ENCODE data around the gene MACROD1. TPM values are rescaled to one million over a fixed set of nuclear protein-coding genes. Genes with fewer than 3 reads are reported as not detected.

The MACROD1 gene
- total RNA-seq, 1 experiment from 2014 or later, result 36.9 TPM

DNA sequence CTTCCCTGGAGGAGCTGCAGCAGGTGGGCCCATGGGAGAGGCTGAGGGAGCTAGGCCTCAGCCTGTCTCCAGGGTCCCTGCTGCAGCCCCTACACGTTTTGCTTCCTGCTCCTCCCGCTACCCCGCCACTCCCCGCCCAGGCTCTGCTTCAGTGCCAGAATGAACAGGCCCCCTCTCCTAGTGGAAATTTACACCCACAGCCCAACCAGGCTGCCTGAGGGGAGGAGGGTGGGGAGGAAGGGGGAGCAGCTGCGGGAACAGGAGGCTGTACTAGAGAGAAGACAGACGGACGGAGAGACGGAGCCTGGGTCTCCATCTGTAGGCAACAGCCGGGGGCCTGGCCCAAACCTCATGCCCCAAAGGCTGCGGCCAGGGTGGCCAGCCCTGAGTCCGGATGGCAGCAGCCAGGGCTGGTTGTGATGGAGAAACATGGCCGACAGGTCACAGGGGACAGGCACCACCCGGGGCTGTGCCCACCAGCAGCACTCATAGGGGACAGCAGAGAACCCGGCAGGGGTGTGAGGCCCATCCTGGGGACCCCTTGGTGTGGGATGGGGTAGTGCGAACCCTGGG, 109.6 kb downstream of the MACROD1 start:
- H3K4me1 Mint-ChIP-seq, result peaks cover 35% of the 10 kb centered on the region
- ChIA-PET POLR2A (no interaction called here), CTCF (interaction anchor here (2.6 to 3.8 kb wide), 2 partner anchors 15 to 93 kb away, joined by 11 to 16 read pairs; no protein-coding TSS in a partner anchor)
- no peak overlapping the region for H3K27ac Mint-ChIP-seq
- no peaks in the 10 kb centered on the region for H3K9me3 Mint-ChIP-seq
- ATAC-seq, result no peak
- H3K27me3 Mint-ChIP-seq (ENCODE audit: low read depth), result peaks cover 92% of the 10 kb centered on the region
- H3K36me3 Mint-ChIP-seq, result no peaks in the 10 kb centered on the region
- no peak for DNase-seq (ENCODE audit: low spot score)
- TF ChIP-seq, protein P1, sequence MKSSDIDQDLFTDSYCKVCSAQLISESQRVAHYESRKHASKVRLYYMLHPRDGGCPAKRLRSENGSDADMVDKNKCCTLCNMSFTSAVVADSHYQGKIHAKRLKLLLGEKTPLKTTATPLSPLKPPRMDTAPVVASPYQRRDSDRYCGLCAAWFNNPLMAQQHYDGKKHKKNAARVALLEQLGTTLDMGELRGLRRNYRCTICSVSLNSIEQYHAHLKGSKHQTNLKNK (CRISPR knock-in tag; IDR thresholded peaks at IDR 0.05), result no peak
- no peak for TF ChIP-seq ZBTB21 (CRISPR knock-in tag; IDR thresholded peaks at IDR 0.05; ENCODE audit: borderline replicate concordance)
- TF ChIP-seq, protein P2, sequence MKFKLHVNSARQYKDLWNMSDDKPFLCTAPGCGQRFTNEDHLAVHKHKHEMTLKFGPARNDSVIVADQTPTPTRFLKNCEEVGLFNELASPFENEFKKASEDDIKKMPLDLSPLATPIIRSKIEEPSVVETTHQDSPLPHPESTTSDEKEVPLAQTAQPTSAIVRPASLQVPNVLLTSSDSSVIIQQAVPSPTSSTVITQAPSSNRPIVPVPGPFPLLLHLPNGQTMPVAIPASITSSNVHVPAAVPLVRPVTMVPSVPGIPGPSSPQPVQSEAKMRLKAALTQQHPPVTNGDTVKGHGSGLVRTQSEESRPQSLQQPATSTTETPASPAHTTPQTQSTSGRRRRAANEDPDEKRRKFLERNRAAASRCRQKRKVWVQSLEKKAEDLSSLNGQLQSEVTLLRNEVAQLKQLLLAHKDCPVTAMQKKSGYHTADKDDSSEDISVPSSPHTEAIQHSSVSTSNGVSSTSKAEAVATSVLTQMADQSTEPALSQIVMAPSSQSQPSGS (CRISPR knock-in tag; IDR thresholded peaks at IDR 0.05; ENCODE audit: borderline replicate concordance, low read depth), result no peak
- TF ChIP-seq, protein P3, sequence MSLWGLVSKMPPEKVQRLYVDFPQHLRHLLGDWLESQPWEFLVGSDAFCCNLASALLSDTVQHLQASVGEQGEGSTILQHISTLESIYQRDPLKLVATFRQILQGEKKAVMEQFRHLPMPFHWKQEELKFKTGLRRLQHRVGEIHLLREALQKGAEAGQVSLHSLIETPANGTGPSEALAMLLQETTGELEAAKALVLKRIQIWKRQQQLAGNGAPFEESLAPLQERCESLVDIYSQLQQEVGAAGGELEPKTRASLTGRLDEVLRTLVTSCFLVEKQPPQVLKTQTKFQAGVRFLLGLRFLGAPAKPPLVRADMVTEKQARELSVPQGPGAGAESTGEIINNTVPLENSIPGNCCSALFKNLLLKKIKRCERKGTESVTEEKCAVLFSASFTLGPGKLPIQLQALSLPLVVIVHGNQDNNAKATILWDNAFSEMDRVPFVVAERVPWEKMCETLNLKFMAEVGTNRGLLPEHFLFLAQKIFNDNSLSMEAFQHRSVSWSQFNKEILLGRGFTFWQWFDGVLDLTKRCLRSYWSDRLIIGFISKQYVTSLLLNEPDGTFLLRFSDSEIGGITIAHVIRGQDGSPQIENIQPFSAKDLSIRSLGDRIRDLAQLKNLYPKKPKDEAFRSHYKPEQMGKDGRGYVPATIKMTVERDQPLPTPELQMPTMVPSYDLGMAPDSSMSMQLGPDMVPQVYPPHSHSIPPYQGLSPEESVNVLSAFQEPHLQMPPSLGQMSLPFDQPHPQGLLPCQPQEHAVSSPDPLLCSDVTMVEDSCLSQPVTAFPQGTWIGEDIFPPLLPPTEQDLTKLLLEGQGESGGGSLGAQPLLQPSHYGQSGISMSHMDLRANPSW (CRISPR knock-in tag; conservative IDR thresholded peaks at IDR 0.05; ENCODE audit: low read depth), result no peak
- no peak for TF ChIP-seq SOX15 (CRISPR knock-in tag; IDR thresholded peaks at IDR 0.05)
- TF ChIP-seq MYBL2 (CRISPR knock-in tag; IDR thresholded peaks at IDR 0.05), result no peak
- no peak overlapping the region for H3K4me3 Mint-ChIP-seq

GRCh38 chr11:64055077-64055476, 110.8 kb downstream of the MACROD1 start:
- H3K27ac Mint-ChIP-seq, result no peak overlapping the region
- POLR2A ChIA-PET, result no interaction called here
- no peak for ATAC-seq

DNA sequence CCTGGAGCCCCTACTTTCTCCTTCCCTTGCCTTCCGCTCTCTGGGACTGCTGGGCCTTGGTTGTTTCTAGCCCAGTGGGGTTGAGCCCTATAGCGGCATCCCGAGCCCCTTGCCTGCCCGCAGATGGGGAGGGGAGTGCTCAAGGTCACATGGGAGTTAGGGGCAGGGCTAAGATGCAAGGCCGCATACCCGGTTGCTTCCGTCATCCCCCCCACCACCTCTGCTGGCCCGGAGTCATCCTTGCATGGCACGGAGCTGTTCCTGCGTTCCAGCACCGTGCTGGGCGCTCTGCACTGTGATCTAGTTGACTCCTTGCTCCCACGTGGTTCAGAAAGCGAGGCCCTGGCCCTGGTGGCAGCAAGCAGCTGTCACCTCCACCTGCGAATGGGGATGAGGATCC, 112.2 kb downstream of the MACROD1 start:
- POLR2A ChIA-PET, result interaction anchor here (0.5 to 1.0 kb wide), 4 partner anchors 12 to 1389 kb away, joined by 3 read pairs; no protein-coding TSS in a partner anchor
- peak; percentile 74 for DNase-seq (ENCODE audit: low spot score)
- CTCF ChIA-PET, result interaction anchor here (0.5 to 3.8 kb wide), 6 partner anchors 13 to 245 kb away, joined by 3 to 16 read pairs (median 8); no protein-coding TSS in a partner anchor
- H3K27me3 Mint-ChIP-seq (ENCODE audit: low read depth), result peaks cover 91% of the 10 kb centered on the region
- H3K9me3 Mint-ChIP-seq, result no peaks in the 10 kb centered on the region
- no peaks in the 10 kb centered on the region for H3K36me3 Mint-ChIP-seq
- TF ChIP-seq, protein P2 (CRISPR knock-in tag; IDR thresholded peaks at IDR 0.05; ENCODE audit: borderline replicate concordance, low read depth), result no peak
- TF ChIP-seq, protein P4, sequence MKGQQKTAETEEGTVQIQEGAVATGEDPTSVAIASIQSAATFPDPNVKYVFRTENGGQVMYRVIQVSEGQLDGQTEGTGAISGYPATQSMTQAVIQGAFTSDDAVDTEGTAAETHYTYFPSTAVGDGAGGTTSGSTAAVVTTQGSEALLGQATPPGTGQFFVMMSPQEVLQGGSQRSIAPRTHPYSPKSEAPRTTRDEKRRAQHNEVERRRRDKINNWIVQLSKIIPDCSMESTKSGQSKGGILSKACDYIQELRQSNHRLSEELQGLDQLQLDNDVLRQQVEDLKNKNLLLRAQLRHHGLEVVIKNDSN (CRISPR knock-in tag; IDR thresholded peaks at IDR 0.05), result peak; percentile 77; the same call in 1 of the 2 replicates
- peak; percentile 55; the same call in 1 of the 2 replicates for TF ChIP-seq FOXP1 (CRISPR knock-in tag; IDR thresholded peaks at IDR 0.05; ENCODE audit: borderline replicate concordance)
- no peak for TF ChIP-seq GABPB1 (CRISPR knock-in tag; IDR thresholded peaks at IDR 0.05)
- TF ChIP-seq, protein P5, sequence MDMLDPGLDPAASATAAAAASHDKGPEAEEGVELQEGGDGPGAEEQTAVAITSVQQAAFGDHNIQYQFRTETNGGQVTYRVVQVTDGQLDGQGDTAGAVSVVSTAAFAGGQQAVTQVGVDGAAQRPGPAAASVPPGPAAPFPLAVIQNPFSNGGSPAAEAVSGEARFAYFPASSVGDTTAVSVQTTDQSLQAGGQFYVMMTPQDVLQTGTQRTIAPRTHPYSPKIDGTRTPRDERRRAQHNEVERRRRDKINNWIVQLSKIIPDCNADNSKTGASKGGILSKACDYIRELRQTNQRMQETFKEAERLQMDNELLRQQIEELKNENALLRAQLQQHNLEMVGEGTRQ (CRISPR knock-in tag; IDR thresholded peaks at IDR 0.05), result peak; percentile 82
- TF ChIP-seq, protein P6, sequence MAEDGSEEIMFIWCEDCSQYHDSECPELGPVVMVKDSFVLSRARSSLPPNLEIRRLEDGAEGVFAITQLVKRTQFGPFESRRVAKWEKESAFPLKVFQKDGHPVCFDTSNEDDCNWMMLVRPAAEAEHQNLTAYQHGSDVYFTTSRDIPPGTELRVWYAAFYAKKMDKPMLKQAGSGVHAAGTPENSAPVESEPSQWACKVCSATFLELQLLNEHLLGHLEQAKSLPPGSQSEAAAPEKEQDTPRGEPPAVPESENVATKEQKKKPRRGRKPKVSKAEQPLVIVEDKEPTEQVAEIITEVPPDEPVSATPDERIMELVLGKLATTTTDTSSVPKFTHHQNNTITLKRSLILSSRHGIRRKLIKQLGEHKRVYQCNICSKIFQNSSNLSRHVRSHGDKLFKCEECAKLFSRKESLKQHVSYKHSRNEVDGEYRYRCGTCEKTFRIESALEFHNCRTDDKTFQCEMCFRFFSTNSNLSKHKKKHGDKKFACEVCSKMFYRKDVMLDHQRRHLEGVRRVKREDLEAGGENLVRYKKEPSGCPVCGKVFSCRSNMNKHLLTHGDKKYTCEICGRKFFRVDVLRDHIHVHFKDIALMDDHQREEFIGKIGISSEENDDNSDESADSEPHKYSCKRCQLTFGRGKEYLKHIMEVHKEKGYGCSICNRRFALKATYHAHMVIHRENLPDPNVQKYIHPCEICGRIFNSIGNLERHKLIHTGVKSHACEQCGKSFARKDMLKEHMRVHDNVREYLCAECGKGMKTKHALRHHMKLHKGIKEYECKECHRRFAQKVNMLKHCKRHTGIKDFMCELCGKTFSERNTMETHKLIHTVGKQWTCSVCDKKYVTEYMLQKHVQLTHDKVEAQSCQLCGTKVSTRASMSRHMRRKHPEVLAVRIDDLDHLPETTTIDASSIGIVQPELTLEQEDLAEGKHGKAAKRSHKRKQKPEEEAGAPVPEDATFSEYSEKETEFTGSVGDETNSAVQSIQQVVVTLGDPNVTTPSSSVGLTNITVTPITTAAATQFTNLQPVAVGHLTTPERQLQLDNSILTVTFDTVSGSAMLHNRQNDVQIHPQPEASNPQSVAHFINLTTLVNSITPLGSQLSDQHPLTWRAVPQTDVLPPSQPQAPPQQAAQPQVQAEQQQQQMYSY (CRISPR knock-in tag; IDR thresholded peaks at IDR 0.05), result no peak
- H3K4me1 Mint-ChIP-seq, result peaks cover 29% of the 10 kb centered on the region
- ATAC-seq, result peak; percentile 91
- H3K27ac Mint-ChIP-seq, result peak overlapping the region; percentile 41; the same call in 1 of the 2 replicates
- no peak overlapping the region for H3K4me3 Mint-ChIP-seq

More at GRCh38 chr11:64055077-64055476, 110.8 kb downstream of the MACROD1 start:
- Mint-ChIP-seq H3K27me3 (ENCODE audit: low read depth) (peaks cover 93% of the 10 kb centered on the region), H3K4me3 (no peak overlapping the region), H3K36me3 (no peaks in the 10 kb centered on the region), H3K4me1 (peaks cover 29% of the 10 kb centered on the region), H3K9me3 (no peaks in the 10 kb centered on the region)
- CTCF ChIA-PET, result interaction anchor here (2.6 to 3.8 kb wide), 2 partner anchors 14 to 94 kb away, joined by 11 to 16 read pairs; no protein-coding TSS in a partner anchor
- TF ChIP-seq CREB1 (CRISPR knock-in tag; IDR thresholded peaks at IDR 0.05), result no peak
- TF ChIP-seq, protein P7, sequence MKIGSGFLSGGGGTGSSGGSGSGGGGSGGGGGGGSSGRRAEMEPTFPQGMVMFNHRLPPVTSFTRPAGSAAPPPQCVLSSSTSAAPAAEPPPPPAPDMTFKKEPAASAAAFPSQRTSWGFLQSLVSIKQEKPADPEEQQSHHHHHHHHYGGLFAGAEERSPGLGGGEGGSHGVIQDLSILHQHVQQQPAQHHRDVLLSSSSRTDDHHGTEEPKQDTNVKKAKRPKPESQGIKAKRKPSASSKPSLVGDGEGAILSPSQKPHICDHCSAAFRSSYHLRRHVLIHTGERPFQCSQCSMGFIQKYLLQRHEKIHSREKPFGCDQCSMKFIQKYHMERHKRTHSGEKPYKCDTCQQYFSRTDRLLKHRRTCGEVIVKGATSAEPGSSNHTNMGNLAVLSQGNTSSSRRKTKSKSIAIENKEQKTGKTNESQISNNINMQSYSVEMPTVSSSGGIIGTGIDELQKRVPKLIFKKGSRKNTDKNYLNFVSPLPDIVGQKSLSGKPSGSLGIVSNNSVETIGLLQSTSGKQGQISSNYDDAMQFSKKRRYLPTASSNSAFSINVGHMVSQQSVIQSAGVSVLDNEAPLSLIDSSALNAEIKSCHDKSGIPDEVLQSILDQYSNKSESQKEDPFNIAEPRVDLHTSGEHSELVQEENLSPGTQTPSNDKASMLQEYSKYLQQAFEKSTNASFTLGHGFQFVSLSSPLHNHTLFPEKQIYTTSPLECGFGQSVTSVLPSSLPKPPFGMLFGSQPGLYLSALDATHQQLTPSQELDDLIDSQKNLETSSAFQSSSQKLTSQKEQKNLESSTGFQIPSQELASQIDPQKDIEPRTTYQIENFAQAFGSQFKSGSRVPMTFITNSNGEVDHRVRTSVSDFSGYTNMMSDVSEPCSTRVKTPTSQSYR (CRISPR knock-in tag; IDR thresholded peaks at IDR 0.05), result no peak
- no peak for DNase-seq (ENCODE audit: low spot score)

Data from WTC11 (cell line).